BLaER1 treated with 17β-estradiol and CSF1 and Interleukin-3, amounts not matched to agents 10 nM and 100 nM (cell line): Measurements from ENCODE around the gene FRMD4A.
"Not testable (repeated sequence)": the region's sequence is repeated elsewhere in the genome, so short reads cannot be mapped to it uniquely, and the experiment has no call there.

Experiments used
- H3K27ac ChIP-seq, 11 experiments: shearing (Covaris generic); formaldehyde crosslinking; 2 replicates each; pipeline ENCODE4 v1.8.1; 2022
- H3K27me3 ChIP-seq, 11 experiments: shearing (Covaris generic); formaldehyde crosslinking; 2 replicates each; pipeline ENCODE4 v1.8.1; 2022
- H3K36me3 ChIP-seq, 11 experiments: shearing (Covaris generic); formaldehyde crosslinking; 2 replicates each; pipeline ENCODE4 v1.8.1; 2022
- H3K4me1 ChIP-seq, 10 experiments: shearing (Covaris generic); formaldehyde crosslinking; 2 replicates each; pipeline ENCODE4 v1.8.1; 2022
- H3K4me2 ChIP-seq, 11 experiments: shearing (Covaris generic); formaldehyde crosslinking; 2 replicates each; pipeline ENCODE4 v1.8.1; 2022
- H3K4me3 ChIP-seq, 10 experiments: shearing (Covaris generic); formaldehyde crosslinking; 2 replicates each; pipeline ENCODE4 v1.8.1; 2022
- H3K9ac ChIP-seq, 11 experiments: shearing (Covaris generic); formaldehyde crosslinking; 2 replicates each; pipeline ENCODE4 v1.8.1; 2022
- H3K9me3 ChIP-seq, 11 experiments: shearing (Covaris generic); formaldehyde crosslinking; replicated peaks in 1 of 11; 2 replicates each; pipeline ENCODE4 v1.8.1; 2022
- H4K20me1 ChIP-seq, 11 experiments: shearing (Covaris generic); formaldehyde crosslinking; 2 replicates each; pipeline ENCODE4 v1.8.1; 2022
- Cebpa-rat ChIP-seq, 11 experiments: shearing (Covaris generic); IDR thresholded peaks; 2 replicates each; pipeline ENCODE4 v1.8.1; 2022

FRMD4A gene

DNA sequence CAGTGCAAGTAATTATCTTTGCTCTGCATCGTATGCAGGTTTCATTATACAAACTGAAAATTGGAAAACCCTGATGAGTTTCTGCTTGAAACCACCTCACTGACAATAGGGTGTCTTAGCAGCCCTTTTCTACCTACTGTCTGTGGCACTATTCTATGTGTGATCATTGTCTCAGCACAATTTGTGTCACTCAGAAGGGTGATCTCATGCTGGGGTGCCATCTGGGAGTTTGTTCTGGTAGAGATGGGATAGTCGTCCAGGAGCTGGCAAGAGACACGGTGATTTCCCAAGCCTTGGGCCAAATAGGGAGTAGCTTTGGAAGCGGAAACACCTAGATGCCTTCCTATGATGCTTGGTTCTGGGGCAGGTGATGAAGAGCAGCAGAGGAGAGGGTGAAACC, 186.3 kb downstream of the FRMD4A start:
- H4K20me1 ChIP-seq, result no peaks in the 10 kb centered on the region
- H3K36me3 ChIP-seq, result no peaks in the 10 kb centered on the region
- H3K27me3 ChIP-seq, result no peaks in the 10 kb centered on the region
- H3K9ac ChIP-seq, result no peak overlapping the region
- H3K4me2 ChIP-seq, result no peak overlapping the region
- no peak overlapping the region for H3K27ac ChIP-seq
- H3K4me1 ChIP-seq, result no peaks in the 10 kb centered on the region
- no peak overlapping the region for H3K4me3 ChIP-seq
- peaks cover 0 to 1% (median 0%) of the 10 kb centered on the region in 11 experiments; a peak in 1 of 22 replicates for H3K9me3 ChIP-seq
- no peak for TF ChIP-seq Cebpa-rat (IDR thresholded peaks at IDR 0.05)

DNA sequence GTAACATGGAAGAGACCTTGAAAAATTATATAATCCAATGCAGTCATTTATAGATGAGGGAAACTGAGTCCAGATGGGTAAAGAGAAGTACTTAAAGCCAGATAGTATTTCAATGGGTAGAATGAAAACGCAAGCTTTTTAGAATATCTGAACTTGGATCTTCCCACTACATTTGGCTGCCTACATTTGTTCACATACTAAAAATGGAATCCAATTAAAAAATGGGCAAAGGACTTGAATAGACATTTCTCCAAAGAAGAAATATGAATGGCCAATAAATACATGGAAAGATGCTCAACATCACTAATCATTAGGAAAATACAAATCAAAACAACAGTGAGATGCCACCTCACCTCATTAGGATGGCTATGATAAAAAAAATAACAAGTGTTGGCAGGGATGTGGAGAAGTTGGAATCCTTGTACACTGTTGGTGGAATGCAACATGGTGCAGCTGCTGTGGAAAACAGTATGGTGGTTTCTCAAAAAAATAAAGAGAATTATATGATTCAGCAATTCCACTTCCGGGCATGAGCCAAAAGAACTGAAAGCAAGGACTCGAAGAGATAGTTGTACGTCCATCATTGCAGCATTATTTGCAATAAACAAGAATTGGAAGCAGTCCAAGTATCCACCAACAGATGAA, 188.0 kb downstream of the FRMD4A start:
- Histone ChIP-seq H3K36me3 (no peaks in the 10 kb centered on the region), H3K4me3 (no peak overlapping the region)
- no peak for TF ChIP-seq Cebpa-rat (IDR thresholded peaks at IDR 0.05)

DNA sequence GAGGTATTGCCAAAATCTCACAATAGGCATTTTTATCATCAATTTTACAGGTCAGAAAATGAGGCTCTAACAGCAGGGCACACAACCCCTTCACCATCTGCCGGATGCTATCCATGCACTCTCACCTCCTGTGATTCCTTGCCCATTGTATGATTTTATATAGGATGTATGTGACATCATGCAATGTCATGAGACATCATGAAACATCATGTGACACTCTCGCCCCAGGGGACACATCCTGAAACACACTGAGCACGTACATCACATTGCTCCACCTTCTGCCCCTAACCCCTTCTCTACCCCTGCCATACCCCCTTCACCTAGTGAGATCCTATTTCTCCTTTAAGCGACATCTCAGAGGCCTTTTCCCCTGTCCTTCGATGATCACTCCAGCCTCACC, 189.4 kb downstream of the FRMD4A start:
- Histone ChIP-seq H3K9me3 (no peaks in the 10 kb centered on the region), H3K27ac (no peak overlapping the region), H4K20me1 (no peaks in the 10 kb centered on the region), H3K9ac (no peak overlapping the region), H3K4me3 (no peak overlapping the region), H3K4me2 (no peak overlapping the region), H3K36me3 (no peaks in the 10 kb centered on the region), H3K4me1 (no peaks in the 10 kb centered on the region), H3K27me3 (no peaks in the 10 kb centered on the region)
- TF ChIP-seq Cebpa-rat (IDR thresholded peaks at IDR 0.05), result no peak

More for the DNA sequence above, 188.0 kb downstream of the FRMD4A start:
- no peak overlapping the region for H3K9ac ChIP-seq
- no peak overlapping the region for H3K4me2 ChIP-seq
- no peaks in the 10 kb centered on the region for H3K27me3 ChIP-seq
- no peak overlapping the region for H3K27ac ChIP-seq
- H4K20me1 ChIP-seq, result no peaks in the 10 kb centered on the region
- no peaks in the 10 kb centered on the region for H3K4me1 ChIP-seq
- no peaks in the 10 kb centered on the region for H3K9me3 ChIP-seq

DNA sequence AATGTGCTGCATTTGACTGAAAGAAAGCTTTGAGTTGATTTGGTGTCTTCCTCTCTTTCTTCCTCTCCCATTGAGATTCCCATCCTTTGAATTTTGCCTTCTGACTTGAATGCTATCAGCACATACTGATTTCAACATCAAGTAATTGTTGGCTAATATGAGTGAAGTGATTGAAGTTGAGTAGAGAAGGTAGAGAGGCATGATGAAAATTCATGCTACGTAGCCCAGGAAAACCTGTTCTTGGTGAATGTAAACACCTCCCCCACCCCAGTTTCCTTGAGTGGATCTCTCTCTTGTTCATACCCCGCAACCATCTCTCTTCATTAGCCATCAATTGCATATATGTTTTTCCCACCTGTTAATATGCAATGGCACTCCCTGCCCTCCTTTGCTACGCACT, 193.3 kb downstream of the FRMD4A start:
- Histone ChIP-seq H3K27me3 (no peaks in the 10 kb centered on the region), H3K4me2 (no peak overlapping the region), H3K4me3 (no peak overlapping the region), H3K9ac (no peak overlapping the region), H3K4me1 (no peaks in the 10 kb centered on the region), H3K36me3 (no peaks in the 10 kb centered on the region), H4K20me1 (no peaks in the 10 kb centered on the region), H3K9me3 (no peaks in the 10 kb centered on the region), H3K27ac (no peak overlapping the region)
- no peak for TF ChIP-seq Cebpa-rat (IDR thresholded peaks at IDR 0.05)

DNA sequence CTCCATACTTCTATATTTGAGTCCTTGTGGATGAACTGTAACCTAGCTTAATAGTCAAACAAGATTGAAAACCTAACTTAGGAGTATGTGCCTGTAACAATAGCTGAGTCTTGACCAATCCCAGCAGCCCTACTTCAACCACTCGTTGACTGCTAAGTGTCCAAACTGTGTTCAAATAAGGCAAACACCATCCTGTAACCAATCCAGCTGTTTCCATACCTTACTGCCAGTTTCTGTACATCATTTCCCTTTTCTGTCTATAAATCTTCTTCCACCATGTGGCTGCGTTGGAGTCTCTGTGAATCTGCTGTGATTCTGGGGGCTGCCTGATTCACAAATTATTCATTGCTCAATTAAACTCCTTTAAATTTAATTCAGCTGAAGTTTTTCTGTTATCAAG, 195.5 kb downstream of the FRMD4A start:
- not testable (repeated sequence) for H3K27me3 ChIP-seq, H3K4me3 ChIP-seq, H3K27ac ChIP-seq, H4K20me1 ChIP-seq, H3K36me3 ChIP-seq, H3K9me3 ChIP-seq, H3K4me1 ChIP-seq, H3K9ac ChIP-seq, H3K4me2 ChIP-seq

DNA sequence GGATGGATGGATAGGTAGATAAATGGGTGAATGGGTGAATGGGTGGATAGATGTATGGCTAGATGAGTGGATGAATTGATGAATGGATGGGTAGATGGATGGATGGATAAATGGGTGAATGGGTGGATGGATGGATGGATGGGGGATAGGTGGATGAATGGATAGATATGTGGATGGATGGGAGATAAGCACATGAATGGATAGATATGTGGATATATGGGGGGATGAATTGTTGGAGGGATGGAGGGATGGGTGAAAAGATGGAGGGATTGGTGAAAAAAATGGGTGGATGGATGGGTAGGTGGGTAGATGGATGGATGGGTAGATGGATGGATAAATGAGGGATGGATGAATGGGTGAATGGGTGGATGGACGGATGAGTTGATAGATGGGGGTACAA, 196.4 kb downstream of the FRMD4A start:
- Histone ChIP-seq H3K4me2 (no peak overlapping the region), H3K9me3 (no peaks in the 10 kb centered on the region), H3K36me3 (no peaks in the 10 kb centered on the region), H4K20me1 (no peaks in the 10 kb centered on the region), H3K4me3 (no peak overlapping the region), H3K27me3 (no peaks in the 10 kb centered on the region), H3K27ac (no peak overlapping the region), H3K4me1 (no peaks in the 10 kb centered on the region), H3K9ac (no peak overlapping the region)
- TF ChIP-seq Cebpa-rat (IDR thresholded peaks at IDR 0.05), result no peak

DNA sequence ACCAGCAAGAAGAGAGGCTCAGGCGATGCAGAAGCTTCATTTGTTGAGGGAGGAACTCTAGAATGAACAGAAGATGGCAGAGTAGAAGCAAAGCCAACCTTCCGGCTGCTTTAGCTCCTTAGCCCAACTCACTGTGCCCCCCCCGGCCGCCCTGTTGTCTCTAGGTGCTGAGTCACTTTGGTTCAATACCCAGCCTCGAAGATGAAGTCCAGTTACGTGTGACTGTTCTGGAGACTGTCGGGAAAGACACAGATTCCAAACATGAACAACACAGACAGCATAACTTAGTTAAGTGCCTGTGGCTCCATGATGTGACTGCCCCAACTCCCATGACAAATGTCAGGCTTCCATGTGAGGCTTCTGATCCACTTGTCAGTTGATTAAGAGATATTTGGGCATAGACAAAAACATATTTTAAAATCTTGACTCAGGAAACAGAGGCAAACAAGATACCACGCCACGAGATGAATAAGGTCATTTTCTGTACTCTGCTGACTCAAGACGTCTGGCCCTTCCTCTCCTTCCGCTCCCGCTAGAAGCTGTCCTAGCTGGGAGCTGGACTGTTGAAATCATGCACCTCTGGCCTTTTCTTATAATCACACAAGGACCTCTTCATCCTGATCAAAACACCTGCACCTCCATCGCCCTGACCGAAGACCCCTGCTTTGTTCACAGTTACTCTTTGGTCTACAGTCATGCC, 199.3 kb downstream of the FRMD4A start:
- Histone ChIP-seq H3K27me3 (no peaks in the 10 kb centered on the region), H3K9ac (no peak overlapping the region), H3K4me3 (no peak overlapping the region), H3K27ac (no peak overlapping the region), H3K9me3 (no peaks in the 10 kb centered on the region), H3K36me3 (no peaks in the 10 kb centered on the region), H3K4me1 (no peaks in the 10 kb centered on the region), H3K4me2 (no peak overlapping the region), H4K20me1 (no peaks in the 10 kb centered on the region)
- TF ChIP-seq Cebpa-rat (IDR thresholded peaks at IDR 0.05), result no peak

DNA sequence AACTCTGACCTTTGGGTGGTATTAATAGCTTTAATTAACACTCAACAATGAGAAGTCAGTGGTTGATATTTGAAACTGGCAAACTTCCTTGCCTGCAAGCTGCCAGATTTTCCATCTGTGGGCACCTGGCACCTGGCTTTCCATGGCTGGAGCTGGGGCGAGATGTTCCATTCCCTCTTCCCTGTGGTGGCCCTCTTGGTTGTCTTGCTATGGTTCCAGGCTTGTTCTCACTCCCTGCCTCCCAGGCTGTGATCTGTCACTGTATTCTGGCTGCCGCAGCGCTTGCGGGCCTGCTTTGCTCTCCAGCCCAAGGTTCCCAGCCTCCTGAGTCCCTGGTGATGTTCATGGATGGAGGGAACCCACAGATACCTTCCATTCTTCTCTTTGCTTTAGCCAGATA, 201.0 kb downstream of the FRMD4A start:
- no peak overlapping the region for H3K4me3 ChIP-seq
- H3K4me1 ChIP-seq, result no peaks in the 10 kb centered on the region
- TF ChIP-seq Cebpa-rat (IDR thresholded peaks at IDR 0.05), result no peak
- H3K9ac ChIP-seq, result no peak overlapping the region
- no peak overlapping the region for H3K27ac ChIP-seq
- H4K20me1 ChIP-seq, result no peaks in the 10 kb centered on the region
- H3K9me3 ChIP-seq, result no peaks in the 10 kb centered on the region
- H3K27me3 ChIP-seq, result no peaks in the 10 kb centered on the region
- H3K36me3 ChIP-seq, result no peaks in the 10 kb centered on the region
- no peak overlapping the region for H3K4me2 ChIP-seq

DNA sequence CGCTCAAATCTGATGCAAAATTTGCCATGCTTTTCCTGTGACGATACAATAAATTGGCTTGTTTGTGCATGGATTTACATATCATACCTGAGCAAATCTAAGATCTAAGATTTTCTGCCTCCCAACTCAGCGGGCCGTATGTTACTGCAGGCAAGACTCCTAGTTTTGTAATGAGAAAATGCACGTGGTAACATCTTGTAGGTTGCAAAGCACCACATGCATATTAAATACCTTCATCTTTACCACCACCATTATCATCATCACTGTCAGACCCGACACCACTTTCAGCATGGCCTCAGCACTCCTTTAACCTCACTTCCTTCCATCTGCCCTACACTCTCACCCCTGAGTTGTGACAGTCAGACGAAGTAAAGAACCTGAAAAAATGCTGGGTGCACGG, 202.2 kb downstream of the FRMD4A start:
- H3K4me2 ChIP-seq, result no peak overlapping the region

DNA sequence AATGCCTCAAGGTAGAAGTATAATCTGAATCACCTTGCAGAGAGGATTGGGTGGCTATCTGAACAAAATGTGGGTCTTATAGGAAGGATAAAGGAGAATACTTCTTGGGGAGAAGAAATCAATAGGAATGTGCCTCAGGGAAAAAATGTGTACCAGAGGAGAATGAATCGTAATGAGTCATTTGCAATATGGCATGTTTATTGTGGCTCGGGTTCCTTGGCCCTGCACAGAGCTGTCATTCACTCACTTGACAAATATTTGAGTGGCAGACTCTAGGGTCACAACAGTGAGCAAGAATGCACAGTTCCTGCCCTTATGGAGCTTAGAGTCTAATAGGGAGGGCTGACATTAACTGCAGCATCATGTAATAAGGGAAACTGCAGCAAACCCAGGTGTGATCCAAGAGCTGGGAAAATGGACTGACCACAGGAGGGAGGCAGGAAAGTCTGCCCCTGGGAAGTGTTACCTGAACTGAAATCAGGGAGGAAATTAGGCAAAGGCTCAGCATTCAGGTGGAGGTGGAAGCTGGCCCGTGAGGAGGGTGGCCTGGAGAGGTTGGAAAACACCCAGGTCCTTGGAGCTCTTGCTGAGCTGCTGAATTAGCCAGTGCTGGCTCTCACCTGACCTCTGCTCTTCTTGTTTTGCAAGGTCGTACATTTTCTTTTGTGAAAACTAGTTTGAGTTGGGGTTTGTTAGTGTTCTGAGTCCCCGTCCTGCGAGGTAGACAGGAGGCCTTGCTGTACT, 203.9 kb downstream of the FRMD4A start:
- H3K9ac ChIP-seq, result no peak overlapping the region
- no peak overlapping the region for H3K4me3 ChIP-seq
- no peak overlapping the region for H3K27ac ChIP-seq
- no peak overlapping the region for H3K4me2 ChIP-seq
- H3K36me3 ChIP-seq, result no peaks in the 10 kb centered on the region
- no peaks in the 10 kb centered on the region for H3K4me1 ChIP-seq
- no peaks in the 10 kb centered on the region for H4K20me1 ChIP-seq
- no peak for TF ChIP-seq Cebpa-rat (IDR thresholded peaks at IDR 0.05)
- no peaks in the 10 kb centered on the region for H3K27me3 ChIP-seq
- no peaks in the 10 kb centered on the region for H3K9me3 ChIP-seq

More for the DNA sequence above, 202.2 kb downstream of the FRMD4A start:
- Histone ChIP-seq H4K20me1 (no peaks in the 10 kb centered on the region), H3K27me3 (no peaks in the 10 kb centered on the region), H3K27ac (no peak overlapping the region), H3K4me1 (no peaks in the 10 kb centered on the region), H3K9me3 (no peaks in the 10 kb centered on the region), H3K4me3 (no peak overlapping the region), H3K9ac (no peak overlapping the region), H3K36me3 (no peaks in the 10 kb centered on the region)
- no peak for TF ChIP-seq Cebpa-rat (IDR thresholded peaks at IDR 0.05)
